Measurements from ENCODE around the gene IL4I1.

The IL4I1 gene

GRCh38 chr19:49861107-49861506, 35.6 kb downstream of the IL4I1 start:
- H3K4me1 Mint-ChIP-seq, result peaks cover 13% of the 10 kb centered on the region
- H3K9me3 Mint-ChIP-seq, result no peaks in the 10 kb centered on the region
- no peak overlapping the region for H3K4me3 Mint-ChIP-seq
- DNase-seq, result no peak
- ATAC-seq, result no peak
- H3K36me3 Mint-ChIP-seq (ENCODE audit: low read depth), result peaks cover 29% of the 10 kb centered on the region
- H3K27me3 Mint-ChIP-seq, result no peaks in the 10 kb centered on the region
- no peak overlapping the region for H3K27ac Mint-ChIP-seq

GRCh38 chr19:49860336-49861102, 36.2 kb downstream of the IL4I1 start:
- no peak overlapping the region for H3K27ac Mint-ChIP-seq
- H3K36me3 Mint-ChIP-seq (ENCODE audit: low read depth), result peaks cover 28% of the 10 kb centered on the region
- ATAC-seq, result no peak

GRCh38 chr19:49859682-49860335, 36.9 kb downstream of the IL4I1 start:
- Mint-ChIP-seq H3K4me3 (no peak overlapping the region), H3K27me3 (no peaks in the 10 kb centered on the region), H3K36me3 (ENCODE audit: low read depth) (peaks cover 27% of the 10 kb centered on the region), H3K9me3 (no peaks in the 10 kb centered on the region), H3K27ac (no peak overlapping the region), H3K4me1 (peaks cover under 1% of the 10 kb centered on the region)
- ATAC-seq (no peak), DNase-seq (no peak)

More at GRCh38 chr19:49860336-49861102, 36.2 kb downstream of the IL4I1 start:
- Mint-ChIP-seq H3K4me3 (no peak overlapping the region), H3K9me3 (no peaks in the 10 kb centered on the region), H3K27me3 (no peaks in the 10 kb centered on the region), H3K4me1 (peaks cover 7% of the 10 kb centered on the region)
- no peak for DNase-seq

- Mint-ChIP-seq H3K4me1 (peaks cover 5% of the 10 kb centered on the region), H3K36me3 (ENCODE audit: low read depth) (peaks cover 19% of the 10 kb centered on the region), H3K27me3 (no peaks in the 10 kb centered on the region), H3K9me3 (no peaks in the 10 kb centered on the region), H3K4me3 (no peak overlapping the region), H3K27ac (no peak overlapping the region)
- no peak for DNase-seq
- ATAC-seq, result no peak
Observed at GRCh38 chr19:49858088-49858985, 38.4 kb downstream of the IL4I1 start.

- H3K27ac Mint-ChIP-seq, result no peak overlapping the region
- no peaks in the 10 kb centered on the region for H3K27me3 Mint-ChIP-seq
- no peak overlapping the region for H3K4me3 Mint-ChIP-seq
- peaks cover 18% of the 10 kb centered on the region for H3K36me3 Mint-ChIP-seq (ENCODE audit: low read depth)
- no peaks in the 10 kb centered on the region for H3K9me3 Mint-ChIP-seq
- no peak for DNase-seq
- H3K4me1 Mint-ChIP-seq, result peaks cover 11% of the 10 kb centered on the region
- no peak for ATAC-seq
Observed at GRCh38 chr19:49857838-49858087, 38.9 kb downstream of the IL4I1 start.

- no peak overlapping the region for H3K27ac Mint-ChIP-seq
- peaks cover 22% of the 10 kb centered on the region for H3K36me3 Mint-ChIP-seq (ENCODE audit: low read depth)
- H3K9me3 Mint-ChIP-seq, result no peaks in the 10 kb centered on the region
- DNase-seq, result no peak
- ATAC-seq, result no peak
- no peak overlapping the region for H3K4me3 Mint-ChIP-seq
- peaks cover 16% of the 10 kb centered on the region for H3K4me1 Mint-ChIP-seq
- no peaks in the 10 kb centered on the region for H3K27me3 Mint-ChIP-seq
Observed at GRCh38 chr19:49857061-49857837, 39.4 kb downstream of the IL4I1 start.

GRCh38 chr19:49856574-49857021, 40.1 kb downstream of the IL4I1 start:
- Mint-ChIP-seq H3K4me1 (peaks cover 21% of the 10 kb centered on the region), H3K36me3 (ENCODE audit: low read depth) (peaks cover 19% of the 10 kb centered on the region), H3K4me3 (no peak overlapping the region), H3K9me3 (no peaks in the 10 kb centered on the region), H3K27ac (no peak overlapping the region), H3K27me3 (no peaks in the 10 kb centered on the region)
- ATAC-seq (no peak), DNase-seq (no peak)

- Mint-ChIP-seq H3K9me3 (no peaks in the 10 kb centered on the region), H3K36me3 (ENCODE audit: low read depth) (peaks cover 19% of the 10 kb centered on the region), H3K4me1 (peaks cover 21% of the 10 kb centered on the region), H3K27me3 (no peaks in the 10 kb centered on the region), H3K4me3 (no peak overlapping the region), H3K27ac (peak overlapping the region; percentile 22)
- DNase-seq (no peak), ATAC-seq (no peak)
Observed at GRCh38 chr19:49855676-49856573, 40.8 kb downstream of the IL4I1 start.

GRCh38 chr19:49855277-49855675, 41.4 kb downstream of the IL4I1 start:
- no peaks in the 10 kb centered on the region for H3K9me3 Mint-ChIP-seq
- peak overlapping the region; percentile 22 for H3K27ac Mint-ChIP-seq
- H3K36me3 Mint-ChIP-seq (ENCODE audit: low read depth), result peaks cover 18% of the 10 kb centered on the region
- ATAC-seq (no peak), DNase-seq (no peak)
- H3K4me1 Mint-ChIP-seq, result peaks cover 26% of the 10 kb centered on the region
- no peak overlapping the region for H3K4me3 Mint-ChIP-seq
- no peaks in the 10 kb centered on the region for H3K27me3 Mint-ChIP-seq

- Mint-ChIP-seq H3K4me3 (no peak overlapping the region), H3K36me3 (ENCODE audit: low read depth) (peaks cover 15% of the 10 kb centered on the region), H3K27ac (no peak overlapping the region), H3K4me1 (peaks cover 32% of the 10 kb centered on the region), H3K9me3 (peaks cover 5% of the 10 kb centered on the region), H3K27me3 (no peaks in the 10 kb centered on the region)
- ATAC-seq, result no peak
- no peak for DNase-seq
Observed at GRCh38 chr19:49854378-49855263, 42.1 kb downstream of the IL4I1 start.

- H3K36me3 Mint-ChIP-seq (ENCODE audit: low read depth), result peaks cover 16% of the 10 kb centered on the region
- DNase-seq (no peak), ATAC-seq (no peak)
- H3K4me3 Mint-ChIP-seq, result no peak overlapping the region
- H3K27me3 Mint-ChIP-seq, result no peaks in the 10 kb centered on the region
- H3K9me3 Mint-ChIP-seq, result peaks cover 9% of the 10 kb centered on the region
- peaks cover 38% of the 10 kb centered on the region for H3K4me1 Mint-ChIP-seq
- no peak overlapping the region for H3K27ac Mint-ChIP-seq
Observed at GRCh38 chr19:49853852-49854377, 42.8 kb downstream of the IL4I1 start.

- Mint-ChIP-seq H3K27ac (peak overlapping the region; percentile 75), H3K36me3 (ENCODE audit: low read depth) (peaks cover 15% of the 10 kb centered on the region), H3K27me3 (no peaks in the 10 kb centered on the region), H3K4me1 (peaks cover 49% of the 10 kb centered on the region), H3K4me3 (peak overlapping the region; percentile 79), H3K9me3 (peaks cover 9% of the 10 kb centered on the region)
- DNase-seq (no peak), ATAC-seq (no peak)
Observed at GRCh38 chr19:49852631-49853126, 44.0 kb downstream of the IL4I1 start.
